DOHH2 (cell line): ENCODE measurements around the gene ITPK1.

Experiments
- EZH2phosphoT487 ChIP-seq: fragments of 200-600 bp; sonication (generic); IDR thresholded peaks from 2 replicates; pipeline ENCODE4 v1.6.1; 2017; ENCODE audit warnings: borderline replicate concordance, mild to moderate bottlenecking, antibody characterized with exemption, low read length, moderate library complexity, mixed read lengths
- TF ChIP-seq, protein P1 (sequence below): fragments of 200-600 bp; sonication (generic); IDR thresholded peaks from one replicate; pipeline ENCODE4 v1.5.1; 2014; ENCODE audit warnings: antibody characterized with exemption, mild to moderate bottlenecking, low read depth, low read length; ENCODE audit not compliant: poor library complexity, severe bottlenecking

DNA sequence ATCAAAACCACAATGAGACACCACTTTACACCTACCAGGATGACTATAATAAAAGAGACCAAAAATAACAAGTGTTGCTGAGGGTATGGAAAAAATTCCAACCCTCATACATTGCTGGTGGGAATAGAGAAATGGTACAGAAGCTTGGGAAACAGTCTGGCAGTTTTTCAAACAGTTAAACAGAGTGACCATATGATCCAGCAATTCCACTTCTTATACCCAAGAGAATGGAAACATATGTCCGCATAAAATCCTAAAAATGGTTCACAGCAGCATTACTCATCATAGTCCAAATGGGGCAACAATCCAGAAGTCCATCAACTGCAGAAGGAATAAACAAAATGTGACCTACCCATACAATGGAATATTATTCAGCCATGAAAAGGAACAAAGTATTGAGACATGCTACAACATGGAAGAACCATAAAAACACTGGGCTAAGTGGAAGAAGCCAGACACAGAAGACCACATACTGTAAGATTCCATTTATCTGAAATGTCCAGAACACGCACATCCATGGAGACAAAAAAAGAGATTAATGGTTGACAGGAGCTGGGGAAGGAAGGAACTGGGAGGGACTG, 148.3 kb downstream of the ITPK1 start:
- TF ChIP-seq, protein P1, sequence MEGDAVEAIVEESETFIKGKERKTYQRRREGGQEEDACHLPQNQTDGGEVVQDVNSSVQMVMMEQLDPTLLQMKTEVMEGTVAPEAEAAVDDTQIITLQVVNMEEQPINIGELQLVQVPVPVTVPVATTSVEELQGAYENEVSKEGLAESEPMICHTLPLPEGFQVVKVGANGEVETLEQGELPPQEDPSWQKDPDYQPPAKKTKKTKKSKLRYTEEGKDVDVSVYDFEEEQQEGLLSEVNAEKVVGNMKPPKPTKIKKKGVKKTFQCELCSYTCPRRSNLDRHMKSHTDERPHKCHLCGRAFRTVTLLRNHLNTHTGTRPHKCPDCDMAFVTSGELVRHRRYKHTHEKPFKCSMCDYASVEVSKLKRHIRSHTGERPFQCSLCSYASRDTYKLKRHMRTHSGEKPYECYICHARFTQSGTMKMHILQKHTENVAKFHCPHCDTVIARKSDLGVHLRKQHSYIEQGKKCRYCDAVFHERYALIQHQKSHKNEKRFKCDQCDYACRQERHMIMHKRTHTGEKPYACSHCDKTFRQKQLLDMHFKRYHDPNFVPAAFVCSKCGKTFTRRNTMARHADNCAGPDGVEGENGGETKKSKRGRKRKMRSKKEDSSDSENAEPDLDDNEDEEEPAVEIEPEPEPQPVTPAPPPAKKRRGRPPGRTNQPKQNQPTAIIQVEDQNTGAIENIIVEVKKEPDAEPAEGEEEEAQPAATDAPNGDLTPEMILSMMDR = no peak
- TF ChIP-seq EZH2phosphoT487 = no peak
